AG10803 (cell line): Measurements from ENCODE around the gene SSC5D.

Source experiments
- DNase-seq: peaks from one replicate; pipeline ENCODE4 v3.0.0; 2010; ENCODE audit warnings: low read depth
- H3K4me3 ChIP-seq: 2 replicates; pipeline ENCODE4 v1.5.1; 2011; ENCODE audit warnings: mild to moderate bottlenecking, low read length, control low read depth
- CTCF ChIP-seq: conservative IDR thresholded peaks from 2 replicates; pipeline ENCODE4 v1.5.1; 2011; ENCODE audit warnings: mild to moderate bottlenecking, low read length, control low read depth, inconsistent platforms

SSC5D gene

DNA sequence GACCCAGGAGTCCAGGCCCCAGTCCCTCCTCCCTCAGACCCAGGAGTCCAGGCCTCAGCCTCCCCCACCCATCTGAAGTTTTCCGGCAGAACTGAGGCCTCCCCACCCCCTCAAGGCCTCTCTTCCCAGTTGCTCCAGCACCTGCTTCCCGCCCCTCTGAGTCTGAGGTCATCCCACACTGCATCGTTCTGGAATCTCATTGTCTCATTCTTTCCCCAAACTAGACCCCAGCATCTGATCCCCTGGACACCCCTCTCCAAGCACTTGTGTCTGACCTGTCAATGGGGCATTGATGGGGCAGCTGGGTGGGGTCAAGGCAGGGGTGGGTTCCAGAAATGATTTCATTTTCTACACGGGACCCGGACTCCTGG is 49.5 kb downstream of the SSC5D start:
- no peak for DNase-seq
- TF ChIP-seq CTCF: no peak
- no peak overlapping the region for H3K4me3 ChIP-seq

GRCh38 chr19:55538132-55538531 is 49.9 kb downstream of the SSC5D start:
- DNase-seq: no peak
- TF ChIP-seq CTCF: no peak
- no peak overlapping the region for H3K4me3 ChIP-seq

- TF ChIP-seq CTCF: no peak
- H3K4me3 ChIP-seq: no peak overlapping the region
These were observed 51.1 kb downstream of the SSC5D start for GRCh38 chr19:55539090-55539984.

DNA sequence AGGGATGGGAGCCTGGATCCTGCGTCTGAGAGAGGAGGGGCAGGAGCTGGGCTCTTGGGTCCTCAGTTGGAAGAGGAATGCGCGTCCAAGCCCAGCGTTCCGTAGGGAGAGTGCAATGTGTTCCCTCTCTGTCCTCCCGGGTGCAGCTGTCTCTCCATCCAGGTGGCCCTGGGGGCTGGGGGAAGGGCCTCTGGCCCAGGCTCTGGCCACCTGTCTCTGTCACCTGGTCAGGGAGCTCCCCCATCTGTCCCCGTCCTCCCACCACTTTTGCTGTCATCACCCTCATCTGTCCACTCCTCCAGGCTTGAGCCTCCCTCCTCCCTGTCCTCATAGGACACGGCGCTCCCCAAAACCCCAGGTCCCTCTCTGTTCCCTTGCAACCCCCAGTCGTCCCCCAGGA is 52.4 kb downstream of the SSC5D start:
- no peak for DNase-seq
- no peak overlapping the region for H3K4me3 ChIP-seq
- no peak for TF ChIP-seq CTCF

More at GRCh38 chr19:55539090-55539984, 51.1 kb downstream of the SSC5D start:
- DNase-seq: no peak

DNA sequence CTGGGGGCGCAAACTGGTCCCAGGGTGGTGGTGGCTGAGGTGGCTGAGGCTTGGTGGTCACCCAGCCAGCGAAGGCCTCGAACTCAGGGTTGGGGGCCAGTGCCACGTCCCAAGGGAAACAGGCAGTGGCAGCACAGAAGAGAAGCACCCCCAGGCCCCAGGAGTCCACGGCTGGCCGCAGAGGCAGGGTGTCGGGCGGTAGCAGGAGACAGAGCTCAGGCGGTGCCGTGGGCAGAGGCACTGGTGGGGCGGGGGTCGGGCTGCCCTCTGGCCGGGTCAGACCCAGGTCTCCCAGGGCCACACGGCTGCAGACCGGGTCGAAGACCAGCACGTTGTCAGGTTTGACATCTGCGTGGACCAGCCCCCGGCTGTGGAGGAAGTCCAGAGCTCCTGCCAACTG is 52.9 kb downstream of the SSC5D start:
- no peak overlapping the region for H3K4me3 ChIP-seq
- no peak for DNase-seq
- TF ChIP-seq CTCF: no peak

DNA sequence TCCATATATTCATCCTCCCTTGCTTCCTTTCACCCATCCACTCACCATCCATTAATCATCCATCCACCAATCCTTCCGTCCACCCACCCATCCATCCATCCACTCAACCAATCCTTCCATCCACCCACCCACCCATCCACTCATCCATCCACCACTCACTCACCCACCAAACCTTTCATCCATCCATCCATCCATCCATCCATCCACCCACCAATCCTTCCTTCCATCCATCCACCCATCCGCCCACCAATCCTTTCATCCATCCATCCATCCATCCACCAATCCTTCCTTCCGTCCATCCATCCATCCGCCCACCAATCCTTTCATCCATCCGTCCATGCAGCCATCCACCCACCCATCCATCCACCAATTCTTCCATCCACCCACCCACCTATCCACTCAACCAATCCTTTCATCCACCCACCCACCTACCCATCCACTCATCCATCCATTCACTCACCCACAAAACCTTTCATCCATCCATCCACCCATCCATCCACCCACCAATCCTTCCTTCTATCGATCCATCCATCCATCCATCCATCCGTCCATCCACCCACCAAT is 54.1 kb downstream of the SSC5D start:
- DNase-seq: no peak
- TF ChIP-seq CTCF: no peak
- no peak overlapping the region for H3K4me3 ChIP-seq

DNA sequence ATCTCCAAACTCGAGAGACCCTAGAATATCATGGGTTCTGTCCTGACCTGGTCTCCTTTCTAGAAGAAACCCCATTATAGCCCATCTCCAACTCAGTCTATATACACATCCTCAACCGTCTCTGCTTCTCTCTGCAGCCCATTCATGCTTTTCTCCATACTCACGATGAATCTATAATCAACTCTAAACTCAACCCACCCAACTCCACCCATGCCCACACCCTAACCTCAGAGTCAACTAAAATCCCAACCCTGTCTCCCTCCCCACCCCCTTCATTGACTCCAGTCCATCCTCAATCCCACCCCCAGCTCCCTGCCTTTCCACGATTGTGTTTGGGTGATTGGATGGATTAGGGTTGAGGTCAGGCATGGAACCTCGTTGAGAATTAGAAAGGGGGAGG is 55.3 kb downstream of the SSC5D start:
- TF ChIP-seq CTCF: no peak
- H3K4me3 ChIP-seq: no peak overlapping the region
- DNase-seq: no peak
